ENCODE results near the gene ABCB1. TPM values are rescaled to one million over a fixed set of nuclear protein-coding genes. Genes with fewer than 3 reads are reported as not detected.
A peak's percentile ranks its signal among the peaks of the same experiment; 100 is the strongest.
"Not testable (repeated sequence)": the region's sequence is repeated elsewhere in the genome, so short reads cannot be mapped to it uniquely, and the experiment has no call there.

ABCB1 gene
- total and polyA plus RNA-seq, 2 donors (not counting 3 experiments of a cell fraction or from before 2014, with no cell fraction given) = 7.1 to 7.5 TPM

DNA sequence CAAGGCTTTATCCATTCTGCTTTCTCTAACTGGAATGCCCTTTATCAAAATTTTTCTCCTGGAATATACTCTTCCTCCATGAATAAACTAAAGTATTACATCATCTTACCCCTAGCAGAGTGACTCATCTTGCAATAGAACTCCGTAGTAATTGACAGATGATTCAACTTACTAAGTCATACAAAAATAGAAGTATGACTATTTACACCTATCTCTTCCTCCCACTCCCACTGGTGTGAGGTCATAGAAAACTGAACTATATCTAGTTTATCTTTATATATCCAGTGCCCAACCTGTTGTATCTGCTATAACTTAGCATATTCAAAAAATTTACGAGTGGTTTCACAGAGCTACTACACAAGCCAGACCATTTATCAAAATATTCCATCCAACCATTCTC lies 26.1 kb downstream of the ABCB1 start:
- intact Hi-C loops (cut with micrococcal nuclease) (no loop called here), dilution Hi-C loops (cut with MboI; ENCODE audit: extremely low pct_ligation_motif_present, low sequenced_read_pairs) (no loop called here)
- DNase-seq (ENCODE audit: low read depth, low spot score) (peak; percentile 2), FAIRE-seq (no peak)
- no peaks in the 10 kb centered on the region for H3K4me1 ChIP-seq (ENCODE audit: control insufficient read depth, extremely low read depth, insufficient read depth, low read length)
- ChIA-PET CTCF (no interaction called here), POLR2A (no interaction called here)
- H2AFZ ChIP-seq (ENCODE audit: low read depth, low read length) = no peak overlapping the region
- H3K36me3 ChIP-seq (ENCODE audit: control insufficient read depth in 2 of 2, extremely low read depth in 1 of 2, insufficient read depth in 2 of 2, low read length in 2 of 2) = no peaks in the 10 kb centered on the region
- H4K20me1 ChIP-seq (replicated peaks; ENCODE audit: control insufficient read depth, extremely low read depth, insufficient read depth, low read length) = no peaks in the 10 kb centered on the region
- no peak overlapping the region for H3K27ac ChIP-seq (ENCODE audit: insufficient read depth, low read depth, low read length)
- H3K27me3 ChIP-seq (ENCODE audit: control insufficient read depth in 2 of 2, insufficient read depth in 2 of 2, low read length in 2 of 2) = peaks cover 0 to 2% of the 10 kb centered on the region in 2 experiments
- H3K9ac ChIP-seq (replicated peaks; ENCODE audit: extremely low read depth, insufficient read depth, low read length) = no peak overlapping the region
- H3K9me1 ChIP-seq (replicated peaks; ENCODE audit: control insufficient read depth, extremely low read depth, insufficient read depth, low read length) = no peaks in the 10 kb centered on the region
- H3K79me2 ChIP-seq (ENCODE audit: control insufficient read depth, insufficient read depth, low read length) = no peaks in the 10 kb centered on the region
- no peak overlapping the region for H3K4me2 ChIP-seq (ENCODE audit: insufficient read depth, low read length)
- no peak for TF ChIP-seq POLR2AphosphoS5 (IDR thresholded peaks at IDR 0.05; ENCODE audit: insufficient read depth, low read depth, low read length)
- no peak for TF ChIP-seq GATA2 (IDR thresholded peaks at IDR 0.05; ENCODE audit: insufficient read depth, insufficient read length, low read depth, low read length)
- TF ChIP-seq FOS (IDR thresholded peaks at IDR 0.05; ENCODE audit: borderline replicate concordance, insufficient read depth, low read length) = peak; percentile 59
- TF ChIP-seq EZH2 (IDR thresholded peaks at IDR 0.05; ENCODE audit: borderline replicate concordance, low read depth, low read length, severe bottlenecking) = no peak
- peak; percentile 52 for TF ChIP-seq JUN (IDR thresholded peaks at IDR 0.05; ENCODE audit: borderline replicate concordance, insufficient read depth, insufficient read length, low read depth)
- TF ChIP-seq, protein P1, sequence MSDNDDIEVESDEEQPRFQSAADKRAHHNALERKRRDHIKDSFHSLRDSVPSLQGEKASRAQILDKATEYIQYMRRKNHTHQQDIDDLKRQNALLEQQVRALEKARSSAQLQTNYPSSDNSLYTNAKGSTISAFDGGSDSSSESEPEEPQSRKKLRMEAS (IDR thresholded peaks at IDR 0.05; ENCODE audit: insufficient read depth, insufficient read length) = no peak
- no peak overlapping the region for H3K4me3 ChIP-seq (replicated peaks in 1 of 3; ENCODE audit: insufficient read depth in 1 of 3, low read depth in 1 of 3, low read length in 3 of 3)
- no TSS peak for BruUV-seq (replicated peaks)
- no peaks in the 10 kb centered on the region for H3K9me3 ChIP-seq (replicated peaks; ENCODE audit: control insufficient read depth, insufficient read depth, low read length)

DNA sequence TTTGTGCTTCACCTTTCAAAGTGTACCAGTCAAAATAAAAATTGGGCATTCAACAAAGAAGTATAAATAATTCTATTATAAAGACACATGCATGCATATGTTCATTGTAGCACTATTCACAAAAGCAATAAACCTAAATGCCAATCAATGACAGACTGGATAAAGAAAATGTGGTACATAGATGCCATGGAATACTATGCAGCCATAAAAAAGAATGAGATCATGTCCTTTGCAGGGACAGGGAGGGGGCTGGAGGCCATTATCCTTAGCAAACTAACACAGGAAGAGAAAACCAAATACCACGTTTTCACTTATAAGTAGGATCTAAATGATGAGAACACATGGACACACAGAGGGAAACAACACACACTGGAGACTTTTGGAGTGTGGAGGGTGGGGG lies 28.2 kb downstream of the ABCB1 start:
- H3K9me3 ChIP-seq (replicated peaks; ENCODE audit: control insufficient read depth, insufficient read depth, low read length); H3K27me3 ChIP-seq (ENCODE audit: control insufficient read depth in 2 of 2, insufficient read depth in 2 of 2, low read length in 2 of 2); H3K4me3 ChIP-seq (replicated peaks in 1 of 3; ENCODE audit: insufficient read depth in 1 of 3, low read depth in 1 of 3, low read length in 3 of 3); H3K4me2 ChIP-seq (ENCODE audit: insufficient read depth, low read length); POLR2A ChIA-PET; H3K27ac ChIP-seq (ENCODE audit: insufficient read depth, low read depth, low read length); BruUV-seq (replicated peaks); H2AFZ ChIP-seq (ENCODE audit: low read depth, low read length); H3K9me1 ChIP-seq (replicated peaks; ENCODE audit: control insufficient read depth, extremely low read depth, insufficient read depth, low read length); H3K36me3 ChIP-seq (ENCODE audit: control insufficient read depth in 2 of 2, extremely low read depth in 1 of 2, insufficient read depth in 2 of 2, low read length in 2 of 2); intact Hi-C loops (cut with micrococcal nuclease); dilution Hi-C loops (cut with MboI; ENCODE audit: extremely low pct_ligation_motif_present, low sequenced_read_pairs); DNase-seq (ENCODE audit: low read depth, low spot score); FAIRE-seq; H4K20me1 ChIP-seq (replicated peaks; ENCODE audit: control insufficient read depth, extremely low read depth, insufficient read depth, low read length); H3K4me1 ChIP-seq (ENCODE audit: control insufficient read depth, extremely low read depth, insufficient read depth, low read length); H3K9ac ChIP-seq (replicated peaks; ENCODE audit: extremely low read depth, insufficient read depth, low read length); H3K79me2 ChIP-seq (ENCODE audit: control insufficient read depth, insufficient read depth, low read length): not testable (repeated sequence)
- CTCF ChIA-PET = interaction anchor here (0.8 to 1.0 kb wide), 2 partner anchors 11 to 157 kb away, joined by 3 read pairs; no protein-coding TSS in a partner anchor
